ENCODE results near the gene KCNH3.

KCNH3 gene

DNA sequence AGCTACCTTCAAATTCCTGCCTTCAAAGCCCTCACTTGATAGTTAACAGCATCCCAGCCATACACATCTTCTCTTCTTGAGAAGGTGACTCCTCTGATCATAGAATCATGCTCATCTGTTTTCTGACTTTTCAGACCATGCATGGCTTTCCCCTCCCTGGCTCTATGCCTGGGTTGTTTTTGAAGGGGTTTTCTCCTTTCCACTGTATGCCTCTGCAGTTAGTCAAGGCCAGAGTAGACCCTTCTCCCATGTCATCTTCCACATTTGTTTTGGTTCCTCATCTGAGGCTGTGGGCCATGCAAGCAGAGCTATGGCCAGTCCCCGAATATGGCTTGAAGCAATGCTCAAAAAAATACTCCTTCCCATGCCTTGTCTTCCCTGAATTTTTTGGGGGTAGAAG is 43.4 kb downstream of the KCNH3 start:
- no peak overlapping the region for H3K4me3 ChIP-seq (ENCODE audit: low read depth, low read length)
- peaks cover 0 to 24% of the 10 kb centered on the region in 2 experiments; a peak in 2 of 3 replicates for H3K36me3 ChIP-seq (ENCODE audit: control insufficient read depth in 2 of 2, insufficient read depth in 1 of 2, low read length in 2 of 2)
- H3K27ac ChIP-seq (ENCODE audit: extremely low read depth, low read depth, low read length) = no peak overlapping the region
- ChIA-PET CTCF (interaction anchor here (0.6 to 8.4 kb wide), 10 partner anchors 41 to 391 kb away, joined by 3 to 133 read pairs (median 8); partner anchors contain the start of genes PRPF40B and SPATS2), POLR2A (no interaction called here)
- H3K9me3 ChIP-seq (ENCODE audit: control insufficient read depth, insufficient read depth, low read depth, low read length) = no peaks in the 10 kb centered on the region
- H3K4me1 ChIP-seq (ENCODE audit: control insufficient read depth, insufficient read depth, low read length) = no peaks in the 10 kb centered on the region
- no peak for TF ChIP-seq ZNF658 (tag by site-specific recombination; IDR thresholded peaks at IDR 0.05)
- TF ChIP-seq, protein P1, sequence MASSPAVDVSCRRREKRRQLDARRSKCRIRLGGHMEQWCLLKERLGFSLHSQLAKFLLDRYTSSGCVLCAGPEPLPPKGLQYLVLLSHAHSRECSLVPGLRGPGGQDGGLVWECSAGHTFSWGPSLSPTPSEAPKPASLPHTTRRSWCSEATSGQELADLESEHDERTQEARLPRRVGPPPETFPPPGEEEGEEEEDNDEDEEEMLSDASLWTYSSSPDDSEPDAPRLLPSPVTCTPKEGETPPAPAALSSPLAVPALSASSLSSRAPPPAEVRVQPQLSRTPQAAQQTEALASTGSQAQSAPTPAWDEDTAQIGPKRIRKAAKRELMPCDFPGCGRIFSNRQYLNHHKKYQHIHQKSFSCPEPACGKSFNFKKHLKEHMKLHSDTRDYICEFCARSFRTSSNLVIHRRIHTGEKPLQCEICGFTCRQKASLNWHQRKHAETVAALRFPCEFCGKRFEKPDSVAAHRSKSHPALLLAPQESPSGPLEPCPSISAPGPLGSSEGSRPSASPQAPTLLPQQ (tag by site-specific recombination; IDR thresholded peaks at IDR 0.05) = no peak
- TF ChIP-seq, protein P2, sequence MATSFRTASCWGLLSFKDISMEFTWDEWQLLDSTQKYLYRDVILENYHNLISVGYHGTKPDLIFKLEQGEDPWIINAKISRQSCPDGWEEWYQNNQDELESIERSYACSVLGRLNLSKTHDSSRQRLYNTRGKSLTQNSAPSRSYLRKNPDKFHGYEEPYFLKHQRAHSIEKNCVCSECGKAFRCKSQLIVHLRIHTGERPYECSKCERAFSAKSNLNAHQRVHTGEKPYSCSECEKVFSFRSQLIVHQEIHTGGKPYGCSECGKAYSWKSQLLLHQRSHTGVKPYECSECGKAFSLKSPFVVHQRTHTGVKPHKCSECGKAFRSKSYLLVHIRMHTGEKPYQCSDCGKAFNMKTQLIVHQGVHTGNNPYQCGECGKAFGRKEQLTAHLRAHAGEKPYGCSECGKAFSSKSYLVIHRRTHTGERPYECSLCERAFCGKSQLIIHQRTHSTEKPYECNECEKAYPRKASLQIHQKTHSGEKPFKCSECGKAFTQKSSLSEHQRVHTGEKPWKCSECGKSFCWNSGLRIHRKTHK (tag by site-specific recombination; IDR thresholded peaks at IDR 0.05) = no peak
- no peak for TF ChIP-seq ZNF138 (tag by site-specific recombination; IDR thresholded peaks at IDR 0.05; ENCODE audit: borderline replicate concordance)

DNA sequence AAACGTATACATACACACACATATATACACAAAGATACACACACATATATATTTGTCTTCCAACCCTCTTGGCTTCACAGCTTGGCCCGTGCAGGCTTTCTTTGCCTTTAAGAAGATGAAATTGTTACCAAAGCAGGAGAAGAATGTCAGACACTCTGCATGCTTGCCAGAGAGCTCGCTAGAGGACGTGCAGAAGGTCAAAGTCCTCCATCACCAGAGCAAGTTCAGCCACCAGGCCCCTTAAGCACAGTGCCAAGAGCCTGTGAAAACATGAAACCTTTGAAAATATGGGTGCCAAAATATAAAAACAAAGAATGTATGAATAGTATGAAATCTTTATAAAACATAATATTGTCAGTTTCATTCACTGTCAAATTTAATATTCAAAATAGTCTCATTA is 44.0 kb downstream of the KCNH3 start:
- Histone ChIP-seq H3K4me1 (ENCODE audit: control insufficient read depth, insufficient read depth, low read length) (no peaks in the 10 kb centered on the region), H3K36me3 (ENCODE audit: control insufficient read depth in 2 of 2, insufficient read depth in 1 of 2, low read length in 2 of 2) (peaks cover 0 to 20% of the 10 kb centered on the region in 2 experiments; a peak in 2 of 3 replicates), H3K4me3 (ENCODE audit: low read depth, low read length) (no peak overlapping the region), H3K9me3 (ENCODE audit: control insufficient read depth, insufficient read depth, low read depth, low read length) (no peaks in the 10 kb centered on the region), H3K27ac (ENCODE audit: extremely low read depth, low read depth, low read length) (no peak overlapping the region)
- TF ChIP-seq ZNF548 (tag by site-specific recombination; IDR thresholded peaks at IDR 0.05) (no peak), ZNF155 (tag by site-specific recombination; IDR thresholded peaks at IDR 0.05) (no peak), ZNF24 (tag by site-specific recombination; IDR thresholded peaks at IDR 0.05) (no peak), EGR2 (tag by site-specific recombination; IDR thresholded peaks at IDR 0.05; ENCODE audit: low read depth) (no peak), ZNF629 (tag by site-specific recombination; IDR thresholded peaks at IDR 0.05) (no peak), MYNN (tag by site-specific recombination; IDR thresholded peaks at IDR 0.05; ENCODE audit: borderline replicate concordance) (no peak), ZBTB26 (tag by site-specific recombination; optimal IDR thresholded peaks at IDR 0.05) (no peak), ZNF843 (tag by site-specific recombination; IDR thresholded peaks at IDR 0.05) (no peak), MEIS1 (CRISPR knock-in tag; IDR thresholded peaks at IDR 0.05; ENCODE audit: borderline replicate concordance) (no peak), ZNF600 (tag by site-specific recombination; IDR thresholded peaks at IDR 0.05) (no peak), ZNF132 (tag by site-specific recombination; IDR thresholded peaks at IDR 0.05; ENCODE audit: borderline replicate concordance) (no peak), ZNF677 (tag by site-specific recombination; IDR thresholded peaks at IDR 0.05) (no peak), ZNF114 (tag by site-specific recombination; IDR thresholded peaks at IDR 0.05) (no peak)
- POLR2A ChIA-PET = interaction anchor here (0.7 kb wide), 1 partner anchor 40 kb away, joined by 3 read pairs; the partner anchor contains the start of gene PRPF40B
- CTCF ChIA-PET = interaction anchor here (0.5 to 8.4 kb wide), 11 partner anchors 29 to 294 kb away, joined by 3 to 133 read pairs (median 4); partner anchors contain the start of gene PRPF40B

Data from HEK293 (cell line).